NCI-H345 treated with DMSO at 0.1 percent for 48 hours (cell line): ENCODE results near the gene SPTBN1.

Source experiments
- DNase-seq: peaks from one replicate; lab custom pipeline; 2025; ENCODE audit not compliant: unreplicated experiment; lab: John Stamatoyannopoulos, UW

SPTBN1 gene

DNA sequence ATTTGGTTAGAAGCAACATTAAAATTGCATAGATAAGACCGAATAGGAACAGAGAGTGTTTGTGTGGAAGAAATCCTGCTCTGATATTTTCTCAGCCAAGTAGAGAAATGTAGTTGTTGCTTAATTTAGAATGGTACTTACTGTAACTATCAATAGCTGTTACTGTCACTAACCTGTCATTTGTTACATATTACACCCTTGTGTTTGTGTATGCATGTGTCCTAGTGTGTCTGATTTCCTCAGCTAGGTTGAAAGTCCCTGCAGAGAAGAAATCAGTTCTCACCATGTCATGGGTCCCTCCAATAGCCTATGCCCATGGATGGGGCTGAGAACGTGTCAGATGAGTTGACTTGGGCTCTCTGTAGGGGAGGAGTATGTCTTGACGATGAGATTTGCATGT lies 94.4 kb downstream of the SPTBN1 start:
- DNase-seq, result no peak

DNA sequence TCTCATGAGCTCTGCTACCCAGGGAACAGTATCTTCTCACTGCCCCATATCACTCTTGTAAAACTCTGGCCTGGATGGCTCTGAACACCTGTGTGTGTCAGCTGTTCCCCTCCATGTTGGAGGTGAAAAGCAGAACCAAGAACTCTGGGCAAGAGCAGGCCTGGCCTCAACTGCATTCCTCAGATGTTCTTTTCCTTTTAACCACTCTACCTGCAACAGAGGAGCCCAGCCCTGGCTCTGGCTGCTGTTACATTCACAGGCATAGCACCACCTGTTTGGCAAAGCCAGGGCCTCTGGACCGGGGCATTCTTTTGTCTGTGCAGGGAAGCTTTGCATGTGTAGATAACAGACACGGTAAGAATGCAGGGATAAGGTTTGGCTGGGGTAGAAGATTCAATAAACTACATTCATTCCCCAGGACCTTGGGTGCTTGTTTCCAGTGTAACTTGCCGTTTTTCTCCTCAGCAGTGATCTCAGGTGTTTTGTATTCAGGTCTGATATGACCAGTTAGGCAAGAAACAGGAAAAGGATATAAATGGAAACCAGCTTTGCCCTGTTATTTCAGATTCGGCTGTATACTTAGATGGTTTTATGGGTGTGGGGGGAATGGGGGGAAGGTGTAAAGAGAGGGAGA lies 95.1 kb downstream of the SPTBN1 start:
- DNase-seq, result no peak

DNA sequence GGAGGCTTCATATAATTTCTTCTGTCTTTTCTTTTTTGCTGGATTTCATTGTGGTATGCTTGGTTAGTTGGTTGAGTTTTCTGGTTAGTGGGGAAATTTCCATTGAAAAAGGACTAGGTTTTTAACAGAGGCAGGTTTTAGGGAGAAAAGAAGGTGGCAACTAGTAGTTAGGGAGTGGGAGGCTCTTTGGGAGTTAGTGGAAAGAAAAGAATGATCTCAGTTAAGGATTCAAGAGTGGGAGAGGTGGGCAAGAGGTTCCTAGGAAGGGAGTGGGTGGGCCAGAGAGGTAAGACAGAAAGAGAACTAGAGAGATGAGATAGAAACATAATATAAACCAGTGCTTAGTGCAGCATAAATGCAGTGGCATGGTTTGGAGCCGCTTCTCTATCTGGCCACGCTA lies 96.9 kb downstream of the SPTBN1 start:
- DNase-seq, result no peak

DNA sequence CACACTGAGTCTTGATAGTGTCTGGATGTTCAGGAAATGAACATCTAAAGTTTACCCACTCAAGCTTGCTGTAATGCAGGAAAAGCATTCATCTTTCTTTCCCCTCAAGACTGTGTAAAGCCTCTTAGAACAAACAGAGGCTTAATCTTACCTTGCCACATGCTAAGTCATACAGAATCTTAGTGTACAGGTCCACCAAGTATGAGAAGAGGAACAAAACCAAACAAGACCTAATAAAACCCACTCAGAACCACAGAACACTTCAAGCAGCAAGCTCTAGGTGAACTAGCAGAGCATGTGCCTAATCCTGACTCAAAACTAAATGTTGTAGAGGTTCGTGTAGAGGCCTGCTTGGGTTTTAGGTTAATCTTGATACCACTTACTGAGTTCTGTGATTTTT lies 97.6 kb downstream of the SPTBN1 start:
- DNase-seq, result no peak

DNA sequence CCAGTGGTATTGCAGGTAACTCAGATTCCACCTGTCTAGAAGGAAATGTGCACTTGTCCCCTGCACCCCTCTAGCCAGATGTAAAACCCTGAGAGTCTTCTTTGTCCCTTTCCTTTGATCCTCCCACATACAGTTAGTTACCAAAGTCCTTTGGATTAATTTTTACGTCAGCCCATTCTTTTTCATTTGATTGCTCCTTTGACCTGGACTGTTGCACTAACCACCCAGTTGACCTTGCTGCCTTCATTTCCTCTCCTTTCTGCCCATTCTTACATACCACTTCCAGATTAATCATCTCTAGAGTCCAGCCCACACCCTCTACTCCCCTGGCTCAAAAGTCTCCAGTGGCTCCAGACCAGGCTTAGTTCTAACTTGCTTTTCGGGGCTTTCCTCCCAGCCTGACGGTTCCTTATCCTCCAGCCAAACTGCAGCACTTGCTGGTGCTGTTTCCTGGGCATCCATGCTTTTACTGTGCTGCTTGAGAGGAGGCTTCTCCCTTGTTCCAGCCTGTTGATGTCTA lies 99.3 kb downstream of the SPTBN1 start:
- no peak for DNase-seq

DNA sequence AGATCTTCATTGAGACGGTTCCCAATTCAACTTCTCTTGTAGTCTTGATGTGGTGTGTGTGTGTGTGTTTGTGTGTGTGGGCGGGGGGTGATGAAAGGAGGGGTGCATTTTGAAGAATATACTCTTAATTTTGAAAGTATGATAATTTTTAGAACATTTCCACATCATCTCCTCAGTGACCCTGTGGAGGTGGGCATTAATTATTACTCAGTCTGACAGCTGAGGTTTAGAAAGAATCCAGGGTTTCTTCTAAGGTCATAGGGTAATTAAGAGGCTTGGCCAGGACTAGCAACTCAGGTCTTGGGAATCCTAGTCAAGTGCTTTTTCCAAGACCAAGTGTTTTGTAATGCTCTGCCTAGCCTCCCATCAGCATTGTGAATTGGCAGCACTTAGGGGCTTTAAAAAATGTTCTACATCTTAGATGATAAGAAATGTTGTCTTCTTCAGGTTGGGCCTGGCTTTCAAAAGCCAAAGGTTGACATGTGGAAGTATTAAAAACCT lies 100.5 kb downstream of the SPTBN1 start:
- DNase-seq, result no peak

DNA sequence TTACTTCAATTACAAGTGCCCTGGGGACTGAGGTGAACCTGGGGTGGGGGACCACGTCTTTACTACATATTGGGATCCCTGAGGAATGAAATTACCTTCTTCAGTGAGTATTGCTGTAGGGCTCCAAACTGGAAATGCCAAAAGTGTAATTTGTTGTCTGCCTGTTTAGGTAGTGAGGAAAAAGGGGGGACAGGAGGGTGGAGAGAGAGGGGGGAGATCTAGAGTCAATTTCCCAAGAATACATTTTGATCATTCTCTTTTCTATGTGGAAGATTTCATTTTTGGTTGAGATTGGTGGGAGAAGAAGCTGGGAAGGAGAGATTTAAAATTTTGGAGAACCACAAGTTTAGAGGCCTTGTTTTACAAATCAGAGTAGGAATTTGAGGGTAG lies 101.1 kb downstream of the SPTBN1 start:
- DNase-seq, result no peak

DNA sequence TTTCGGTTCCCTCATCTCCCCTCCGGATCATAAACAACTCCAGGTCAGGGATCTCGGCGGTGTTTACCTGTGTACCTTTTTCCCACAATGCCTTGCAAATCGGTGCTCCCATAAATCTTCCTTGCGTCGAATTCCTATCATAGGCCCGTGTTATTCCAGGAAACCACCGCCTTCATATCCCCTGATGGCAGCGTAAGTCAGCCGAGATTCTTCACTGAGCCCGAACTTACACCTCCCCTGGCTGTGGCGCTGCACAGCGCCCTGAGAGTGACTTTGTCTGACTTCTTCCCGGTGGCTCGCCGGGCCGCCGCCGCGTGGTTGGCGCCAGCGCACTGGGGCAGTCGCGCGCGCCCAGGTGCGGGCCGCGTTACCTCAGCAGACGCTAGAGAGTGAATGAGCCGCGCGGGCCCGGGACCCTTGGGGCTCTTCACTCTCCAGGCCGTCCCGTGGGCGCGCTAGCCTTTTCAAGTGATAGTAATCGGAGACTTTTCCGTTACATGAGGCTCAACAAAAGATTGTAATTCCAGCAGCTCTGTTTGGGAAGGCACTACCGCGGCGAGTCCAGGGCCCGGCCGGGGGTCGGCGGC lies 101.6 kb downstream of the SPTBN1 start:
- DNase-seq, result peak; percentile 67

DNA sequence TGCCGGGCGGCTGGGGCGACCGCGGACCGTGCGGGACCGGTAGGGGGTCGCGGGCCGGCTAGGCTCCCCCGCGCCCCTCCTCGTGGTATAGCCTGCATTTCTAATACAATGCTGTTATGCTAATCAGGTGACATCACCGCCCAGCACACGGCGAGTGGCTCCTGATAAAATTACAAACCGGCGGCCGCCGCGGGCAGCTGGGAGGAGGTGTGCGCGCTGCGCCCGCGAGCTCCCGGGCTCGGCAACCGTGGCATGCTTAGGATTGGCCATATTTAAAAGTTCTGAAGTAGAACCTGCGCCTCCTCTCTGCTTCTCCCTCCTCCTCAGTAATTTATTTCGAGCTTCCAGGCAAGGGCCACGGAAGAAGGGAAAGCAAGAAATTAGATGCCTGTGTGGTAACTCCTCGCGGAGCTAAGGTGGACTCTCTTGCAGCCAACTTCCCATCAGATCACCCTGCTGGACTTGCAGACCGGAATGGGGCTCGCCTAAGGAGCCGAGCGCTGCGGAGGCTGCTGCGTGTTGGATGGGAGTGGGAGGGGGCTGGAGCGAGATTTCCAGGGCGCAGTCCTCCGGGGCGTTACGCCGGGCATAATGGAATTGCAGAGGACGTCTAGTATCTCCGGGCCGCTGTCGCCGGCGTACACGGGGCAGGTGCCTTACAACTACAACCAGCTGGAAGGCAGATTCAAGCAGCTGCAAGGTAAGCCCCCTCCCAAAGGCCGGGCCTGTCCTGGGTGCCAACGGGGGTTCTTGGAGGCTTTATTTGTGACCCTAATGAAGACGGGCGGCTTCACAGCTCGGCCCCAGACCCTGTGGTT lies 102.3 kb downstream of the SPTBN1 start:
- peak; percentile 56 for DNase-seq

DNA sequence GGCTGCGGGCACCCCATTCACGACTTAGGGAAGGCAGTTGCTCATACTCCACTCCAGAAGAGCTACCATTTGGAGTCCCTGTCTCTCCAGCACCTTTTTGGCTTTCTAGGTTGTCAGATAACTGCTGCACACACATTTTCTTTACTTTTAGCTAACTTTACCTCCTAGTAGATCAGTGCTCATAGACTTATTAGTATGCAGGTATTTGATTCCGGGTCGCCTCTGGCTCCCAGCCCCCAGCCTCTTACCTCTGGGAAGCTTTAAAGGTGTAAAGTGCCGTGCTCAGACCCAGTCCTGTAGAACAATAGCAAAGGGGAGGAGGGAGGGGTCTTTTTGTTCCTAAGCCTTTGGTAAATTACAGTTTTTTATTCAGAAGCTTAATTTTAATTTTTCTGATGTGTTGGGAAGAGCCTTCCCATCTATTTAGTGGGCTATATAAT lies 102.9 kb downstream of the SPTBN1 start:
- DNase-seq, result no peak

DNA sequence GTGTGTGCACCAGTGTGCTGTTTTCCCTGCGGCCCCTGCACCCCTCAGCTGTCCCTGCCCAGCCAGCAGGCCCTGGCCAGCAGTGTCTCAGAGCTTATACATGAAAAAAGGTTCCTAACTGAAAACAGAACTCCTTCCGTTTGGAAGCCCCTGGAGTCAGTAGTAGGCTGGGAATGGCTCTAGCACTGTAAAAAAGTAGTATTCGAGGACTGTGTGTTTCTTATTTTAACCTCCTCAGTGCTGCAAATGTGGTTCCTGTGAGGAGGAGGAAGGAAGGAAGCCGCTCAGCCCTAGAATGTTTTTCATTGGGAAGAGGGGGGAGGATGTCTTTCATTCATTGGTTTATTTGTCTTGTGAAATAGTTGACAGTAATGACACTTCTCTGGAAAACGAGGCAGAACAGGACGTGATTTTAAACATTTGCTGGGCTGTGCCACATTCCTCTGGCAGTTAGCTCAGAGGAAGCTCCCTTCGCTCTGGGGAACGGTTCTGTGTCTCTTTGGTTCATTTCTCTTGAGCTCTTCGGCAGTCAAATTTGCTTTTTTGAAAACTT lies 103.5 kb downstream of the SPTBN1 start:
- DNase-seq, result no peak

DNA sequence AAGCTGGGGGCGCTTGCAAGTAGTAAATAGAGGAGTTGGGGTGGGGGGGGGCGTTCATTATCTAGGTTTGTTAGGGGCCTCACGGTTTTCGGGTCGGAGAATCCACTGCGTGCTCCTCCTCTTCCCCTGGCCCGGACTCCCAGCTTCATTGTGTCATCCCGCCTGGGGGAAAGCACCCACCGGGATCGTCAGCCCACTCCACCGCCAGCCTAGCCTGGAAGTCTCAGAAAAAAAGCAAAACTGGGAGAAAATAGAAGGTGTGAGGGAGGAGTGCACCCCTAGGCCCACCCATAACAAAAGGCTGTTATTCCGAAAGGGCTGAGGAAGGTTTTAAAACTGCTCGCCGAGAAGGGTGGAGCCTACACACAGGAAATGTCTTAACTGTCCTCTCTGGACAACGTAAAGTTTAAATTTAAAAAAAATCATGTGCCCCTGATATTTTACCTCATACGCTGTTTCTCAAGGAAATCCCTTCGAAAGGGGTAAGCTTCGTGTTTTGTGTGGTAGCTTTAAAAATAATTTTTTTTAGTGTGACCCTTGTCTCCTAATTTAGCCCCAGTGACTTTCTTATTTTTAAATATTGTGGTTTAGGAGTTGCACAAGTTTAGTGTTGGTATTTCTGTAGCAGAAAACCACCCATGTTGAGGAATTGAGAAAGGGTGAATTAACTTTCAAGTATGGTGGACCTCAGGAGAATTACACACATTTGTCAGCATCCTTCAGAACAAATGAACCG lies 104.2 kb downstream of the SPTBN1 start:
- no peak for DNase-seq

DNA sequence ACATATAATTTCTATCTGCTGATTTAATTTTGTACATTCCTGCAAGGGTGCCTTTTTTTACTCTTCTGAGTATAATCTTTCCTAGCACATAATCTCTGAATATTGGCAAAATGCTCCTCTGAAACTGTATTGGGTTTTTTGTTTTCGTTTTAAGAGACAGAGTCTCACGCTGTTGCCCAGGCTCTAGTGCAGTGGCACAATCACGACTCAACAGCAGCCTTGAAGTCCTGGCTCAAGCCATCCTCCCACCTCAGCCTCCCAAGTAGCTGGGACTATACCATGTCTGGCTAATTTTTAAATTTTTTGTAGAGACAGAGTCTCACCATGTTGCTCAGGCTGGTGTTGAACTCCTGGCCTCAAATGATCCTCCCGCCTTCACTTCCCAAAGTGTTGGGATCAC lies 104.9 kb downstream of the SPTBN1 start:
- DNase-seq, result no peak

DNA sequence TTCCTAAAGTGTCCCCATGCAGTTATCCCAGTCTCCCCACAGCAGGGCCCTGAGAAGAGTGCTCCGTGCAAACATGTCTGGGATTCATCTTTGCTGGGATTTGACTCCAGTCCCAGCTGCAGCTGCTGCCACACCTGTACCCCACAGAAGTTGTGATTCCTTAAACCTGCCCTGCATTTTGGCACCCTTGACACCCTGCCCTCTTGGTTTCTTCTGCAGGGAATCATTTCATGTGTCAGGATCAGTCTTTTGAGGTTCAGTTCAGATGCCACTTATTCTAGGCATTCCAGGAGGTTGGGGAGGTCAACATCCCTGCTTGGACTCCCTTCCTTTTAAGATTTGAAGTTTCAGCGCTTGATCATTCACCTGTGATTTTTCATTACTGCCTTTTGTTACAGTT lies 108.3 kb downstream of the SPTBN1 start:
- no peak for DNase-seq

DNA sequence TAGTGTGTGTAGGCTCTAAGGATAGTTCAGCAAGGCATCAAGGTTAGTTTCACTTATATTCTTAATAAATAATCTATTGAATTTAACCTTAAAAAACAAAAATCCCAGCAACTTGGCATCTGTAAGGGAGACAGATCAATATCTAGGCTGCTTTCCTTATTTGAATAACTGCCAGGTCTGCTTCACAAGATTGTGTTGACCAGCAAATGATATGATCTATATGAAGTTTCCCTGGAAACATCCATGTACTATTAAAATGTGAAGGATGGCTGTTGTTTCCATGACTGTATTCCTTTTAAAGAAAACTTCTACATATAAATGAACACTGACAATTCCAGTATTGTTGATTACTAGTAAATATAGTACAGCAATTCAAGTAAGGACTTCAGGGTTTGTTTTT lies 109.4 kb downstream of the SPTBN1 start:
- no peak for DNase-seq

DNA sequence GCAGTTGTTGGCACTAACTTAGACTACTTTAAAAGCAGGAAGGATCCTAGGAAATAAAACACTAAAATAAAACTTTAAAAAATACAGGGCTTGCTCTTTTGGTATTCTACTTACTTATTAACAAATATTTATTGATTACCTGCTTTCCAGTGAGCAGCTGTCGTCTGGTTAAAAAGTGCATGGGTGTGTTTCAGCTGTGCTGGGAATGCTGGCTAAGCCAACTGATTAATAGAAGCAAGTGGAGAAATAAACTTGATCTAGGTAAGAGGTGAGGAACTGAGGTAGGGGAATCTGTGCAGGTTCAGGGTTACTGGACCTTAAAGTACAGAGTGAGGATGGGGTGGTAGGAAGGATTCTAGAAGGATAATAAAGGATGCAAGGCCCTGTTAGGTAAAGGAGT lies 110.8 kb downstream of the SPTBN1 start:
- no peak for DNase-seq

DNA sequence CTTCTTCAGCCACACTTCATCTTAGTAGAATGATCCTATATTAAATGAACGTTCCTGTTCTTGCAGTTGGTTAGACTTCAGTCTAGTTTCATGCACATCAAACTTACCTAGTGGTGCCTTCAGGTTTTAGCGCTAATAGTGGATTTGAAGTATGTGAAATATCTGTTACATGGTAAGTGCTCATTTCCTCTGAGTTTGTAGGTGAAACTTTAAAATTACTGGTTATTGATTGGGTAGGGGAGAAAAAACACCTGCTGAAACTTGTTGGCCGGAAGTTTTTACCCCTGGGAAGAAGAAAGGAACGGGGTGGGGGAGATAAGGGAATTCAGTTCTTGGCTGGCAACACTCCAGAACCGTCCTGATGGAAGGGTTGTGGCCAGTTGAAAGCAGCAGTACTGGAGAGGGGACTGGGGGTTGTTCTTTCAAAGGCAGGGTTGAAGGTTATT lies 112.8 kb downstream of the SPTBN1 start:
- DNase-seq, result no peak

DNA sequence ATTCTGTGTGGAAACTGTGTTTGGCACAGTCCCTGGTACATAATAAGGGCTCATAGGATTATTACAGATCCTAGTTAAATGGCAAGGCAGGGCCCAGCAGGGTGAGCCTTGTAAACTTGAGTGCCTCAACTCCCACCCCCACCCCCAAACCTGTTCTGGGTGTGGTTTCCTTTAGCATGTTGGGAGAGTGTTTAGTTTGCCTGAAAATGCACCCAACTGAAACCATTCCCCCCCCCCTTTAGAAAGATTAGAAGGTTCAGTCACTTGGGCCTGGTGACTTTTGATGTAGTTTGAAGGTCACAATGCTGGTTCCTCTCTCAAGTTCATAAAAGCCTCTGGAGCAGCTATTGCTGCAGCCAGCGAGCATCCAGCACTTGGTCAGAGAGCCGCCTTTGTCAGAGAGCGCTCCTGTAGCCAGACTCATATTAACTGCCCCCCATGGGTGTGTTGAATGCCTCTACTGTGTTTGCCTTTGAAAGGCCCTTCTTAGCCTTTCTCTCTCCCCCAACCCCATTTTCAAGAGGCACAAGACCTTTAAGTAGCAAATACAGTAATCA lies 113.7 kb downstream of the SPTBN1 start:
- DNase-seq, result no peak

DNA sequence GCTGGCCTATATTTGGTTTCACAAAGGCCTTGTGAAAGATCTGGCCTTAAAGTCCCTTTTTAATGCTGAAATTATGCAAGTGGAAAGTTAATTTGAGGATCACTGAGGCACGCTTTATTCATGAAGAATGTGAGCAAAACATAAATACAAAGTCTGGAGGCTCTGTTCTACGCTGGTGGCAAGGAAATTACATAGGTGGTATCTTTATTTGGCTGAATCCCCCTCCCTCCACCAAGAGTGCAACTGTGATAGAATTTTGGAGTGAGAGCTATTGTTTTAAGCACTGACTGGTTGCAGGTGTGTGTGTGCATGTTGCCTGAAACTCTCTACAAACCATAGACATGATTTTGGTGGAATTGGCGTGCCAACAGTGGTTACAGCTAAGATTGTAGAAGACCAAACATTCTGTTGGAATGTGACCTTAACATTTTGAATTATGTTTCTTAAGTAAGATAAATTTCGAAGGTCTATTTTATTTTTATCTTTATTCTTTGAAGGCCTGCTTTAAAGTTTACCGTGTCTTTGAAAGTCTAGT lies 114.3 kb downstream of the SPTBN1 start:
- no peak for DNase-seq
